ENCODE measurements around the gene GEMIN8.

- no peak for TF ChIP-seq CTCF (conservative IDR thresholded peaks at IDR 0.05; ENCODE audit: low read length)
- no peak for TF ChIP-seq EZH2phosphoT487 (IDR thresholded peaks at IDR 0.05; ENCODE audit: borderline replicate concordance, low read depth, low read length)
Measured at GRCh38 chrX:13994536-13995080, 35.1 kb downstream of the GEMIN8 start.

Measured in OCI-LY7 (cell line).